Stimulated activated CD4-positive, alpha-beta T cell treated with anti-CD3 and anti-CD28 coated beads, Interleukin-15, amount 100 ng/mL, for 24 hours (primary cell): Measurements from ENCODE around the gene ANGEL2.

Source experiments
- DNase-seq: peaks from one replicate; pipeline ENCODE4 v3.0.0-alpha.2; 2020

ANGEL2 gene

GRCh38 chr1:212950243-212951125, 65.2 kb downstream of the ANGEL2 start, which contains the start of gene VASH2:
Gene VASH2, plus strand, starts transcription at chr1:212950541. Its CDS starts 1,002 bp downstream, at chr1:212951543.
- DNase-seq: peak; percentile 86

DNA sequence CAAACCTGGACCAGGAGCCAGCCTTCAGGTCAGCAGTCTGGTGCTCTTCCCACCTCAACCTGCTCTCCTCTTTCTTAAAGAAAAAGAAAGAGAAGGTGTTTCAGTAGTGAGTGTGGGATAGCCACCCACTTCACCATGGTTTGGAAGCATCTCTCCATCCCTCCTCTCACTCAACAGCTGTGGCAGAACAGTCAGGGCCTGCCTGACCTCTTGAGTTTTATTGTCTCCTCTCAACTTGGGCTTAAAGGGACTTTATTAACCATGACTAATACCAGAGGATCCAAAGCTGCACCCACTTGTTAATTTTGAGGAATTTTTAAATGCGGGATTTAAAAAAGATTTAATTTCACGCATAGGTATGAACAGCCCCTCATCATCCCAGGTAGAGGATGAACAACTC, 65.9 kb downstream of the ANGEL2 start:
- DNase-seq: no peak

GRCh38 chr1:212946872-212947271, 68.8 kb downstream of the ANGEL2 start:
- DNase-seq: no peak

- no peak for DNase-seq
Measured at GRCh38 chr1:212945463-212946160, 70.1 kb downstream of the ANGEL2 start.

- DNase-seq: no peak
Measured at GRCh38 chr1:212945056-212945455, 70.6 kb downstream of the ANGEL2 start.

GRCh38 chr1:212944229-212944901, 71.3 kb downstream of the ANGEL2 start:
- DNase-seq: no peak

GRCh38 chr1:212943393-212943710, 72.3 kb downstream of the ANGEL2 start:
- no peak for DNase-seq

- DNase-seq: no peak
Measured at GRCh38 chr1:212942679-212943392, 72.8 kb downstream of the ANGEL2 start.
